ENCODE results near the gene MAST4. TPM values are rescaled to one million over a fixed set of nuclear protein-coding genes. Genes with fewer than 3 reads are reported as not detected.

MAST4 gene
- total and polyA plus RNA-seq, 2 of the 8 experiments (the other 6 are each of a cell fraction or from before 2014, with no cell fraction given) = 1.5 to 2.6 TPM

- TF ChIP-seq YY1 (IDR thresholded peaks at IDR 0.05; ENCODE audit: low read depth, low read length) = no peak
Observed at GRCh38 chr5:66717455-66718373, 121.5 kb downstream of the MAST4 start (continued).

All from H1 (cell line).